HTERT RPE-1 (cell line): ENCODE results near the gene TAGLN3.
"Not testable (repeated sequence)": the region's sequence is repeated elsewhere in the genome, so short reads cannot be mapped to it uniquely, and the experiment has no call there.

Experiments used
- in situ Hi-C: fragments of 300-500 bp; cut with MboI; formaldehyde crosslinking; loops from 4 replicates; pipeline ENCODE4 v1.14.3; 2020; ENCODE audit warnings: low sequenced_read_pairs

TAGLN3 gene

GRCh38 chr3:112007633-112008032 lies 8.9 kb downstream of the TAGLN3 start:
- in situ Hi-C loops: no loop called here

- in situ Hi-C loops: no loop called here
Measured at GRCh38 chr3:112009670-112010069, 10.9 kb downstream of the TAGLN3 start.

GRCh38 chr3:112010636-112011035 lies 11.9 kb downstream of the TAGLN3 start:
- in situ Hi-C loops: no loop called here

GRCh38 chr3:112011376-112011940 lies 12.7 kb downstream of the TAGLN3 start:
- in situ Hi-C loops: no loop called here

GRCh38 chr3:112012205-112012992 lies 13.7 kb downstream of the TAGLN3 start:
- in situ Hi-C loops: no loop called here

GRCh38 chr3:112013058-112013783 lies 14.5 kb downstream of the TAGLN3 start:
- in situ Hi-C loops: no loop called here

- in situ Hi-C loops: no loop called here
Measured at GRCh38 chr3:112013784-112014143, 15.0 kb downstream of the TAGLN3 start.

- in situ Hi-C loops: no loop called here
Measured at GRCh38 chr3:112017091-112017490, 18.4 kb downstream of the TAGLN3 start.

GRCh38 chr3:112018712-112019111 lies 20.0 kb downstream of the TAGLN3 start:
- in situ Hi-C loops: no loop called here

- in situ Hi-C loops: no loop called here
Measured at GRCh38 chr3:112019716-112020115, 21.0 kb downstream of the TAGLN3 start.

- in situ Hi-C loops: no loop called here
Measured at GRCh38 chr3:112020674-112021085, 22.0 kb downstream of the TAGLN3 start.

GRCh38 chr3:112027142-112027541 lies 28.4 kb downstream of the TAGLN3 start:
- in situ Hi-C loops: no loop called here

GRCh38 chr3:112027826-112028225 lies 29.1 kb downstream of the TAGLN3 start:
- in situ Hi-C loops: no loop called here

- in situ Hi-C loops: no loop called here
Measured at GRCh38 chr3:112030901-112031300, 32.2 kb downstream of the TAGLN3 start.

GRCh38 chr3:112032098-112032731 lies 33.5 kb downstream of the TAGLN3 start:
- in situ Hi-C loops: no loop called here

- in situ Hi-C loops: no loop called here
Measured at GRCh38 chr3:112034436-112034835, 35.7 kb downstream of the TAGLN3 start, which contains the start of gene TMPRSS7. Gene TMPRSS7 (plus strand): TSS chr3:112034736. CDS start chr3:112034846, 110 bp downstream.

- in situ Hi-C loops: no loop called here
Measured at GRCh38 chr3:112035241-112035640, 36.5 kb downstream of the TAGLN3 start.

GRCh38 chr3:112037194-112037593 lies 38.5 kb downstream of the TAGLN3 start:
- in situ Hi-C loops: not testable (repeated sequence)

- in situ Hi-C loops: no loop called here
Measured at GRCh38 chr3:112038863-112039262, 40.1 kb downstream of the TAGLN3 start.

GRCh38 chr3:112041321-112041720 lies 42.6 kb downstream of the TAGLN3 start:
- in situ Hi-C loops: no loop called here

- in situ Hi-C loops: no loop called here
Measured at GRCh38 chr3:112042842-112043280, 44.1 kb downstream of the TAGLN3 start.
